HG03457 (cell line): ENCODE data around the gene KAT2A.

Experiments used
- ATAC-seq: cut with Tn5 transposase; IDR thresholded peaks from one replicate; pipeline ENCODE4 v1.9.1; 2021; ENCODE audit warnings: moderate number of reproducible peaks; ENCODE audit not compliant: unreplicated experiment

KAT2A gene

GRCh38 chr17:42116705-42117396, 4.3 kb downstream of the KAT2A start:
- ATAC-seq = no peak

- ATAC-seq = no peak
Observed at GRCh38 chr17:42114118-42114517, 7.0 kb downstream of the KAT2A start.

- ATAC-seq = no peak
Observed at GRCh38 chr17:42113293-42114069, 7.7 kb downstream of the KAT2A start.

- peak; percentile 39 for ATAC-seq
Observed at GRCh38 chr17:42112552-42113176, 8.5 kb downstream of the KAT2A start, which contains the start of gene DHX58. TSS of gene DHX58 (minus strand) at chr17:42112714. CDS start at chr17:42111892, 822 bp downstream.

GRCh38 chr17:42111871-42112551, 9.2 kb downstream of the KAT2A start:
- ATAC-seq = no peak

- ATAC-seq = no peak
Observed at GRCh38 chr17:42111265-42111636, 9.9 kb downstream of the KAT2A start.

GRCh38 chr17:42110301-42111264, 10.6 kb downstream of the KAT2A start:
- ATAC-seq = no peak

GRCh38 chr17:42109086-42109485, 12.1 kb downstream of the KAT2A start:
- ATAC-seq = no peak

- peak; percentile 59 for ATAC-seq
Observed at GRCh38 chr17:42107597-42108576, 13.3 kb downstream of the KAT2A start.

GRCh38 chr17:42107124-42107523, 14.0 kb downstream of the KAT2A start:
- no peak for ATAC-seq

GRCh38 chr17:42106009-42106408, 15.2 kb downstream of the KAT2A start:
- no peak for ATAC-seq

GRCh38 chr17:42104264-42104663, 16.9 kb downstream of the KAT2A start:
- ATAC-seq = no peak

- no peak for ATAC-seq
Observed at GRCh38 chr17:42103221-42103954, 17.8 kb downstream of the KAT2A start.

GRCh38 chr17:42101513-42102292, 19.5 kb downstream of the KAT2A start:
- no peak for ATAC-seq

GRCh38 chr17:42098730-42099399, 22.3 kb downstream of the KAT2A start:
- no peak for ATAC-seq

- ATAC-seq = no peak
Observed at GRCh38 chr17:42097691-42098631, 23.2 kb downstream of the KAT2A start, which contains the start of gene ZNF385C. TSS of gene ZNF385C (minus strand) at chr17:42098473. CDS start at chr17:42063056, 35,417 bp downstream.
